ENCODE results near the gene TGFB1I1.

DNA sequence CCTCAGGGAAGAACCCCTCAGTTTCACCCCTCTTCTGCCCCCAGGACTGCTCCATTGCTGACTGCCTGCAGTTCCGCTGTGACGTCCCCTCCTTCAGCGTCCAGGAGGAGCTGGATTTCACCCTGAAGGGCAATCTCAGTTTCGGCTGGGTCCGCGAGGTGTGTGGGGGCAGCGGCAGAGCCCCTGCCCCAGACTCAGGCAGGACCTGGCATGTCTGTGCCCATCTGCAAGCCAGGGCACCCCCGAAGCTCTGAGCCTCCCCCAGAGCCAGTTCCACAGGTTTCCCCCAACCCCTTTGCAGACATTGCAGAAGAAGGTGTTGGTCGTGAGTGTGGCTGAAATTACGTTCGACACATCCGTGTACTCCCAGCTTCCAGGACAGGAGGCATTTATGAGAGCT is 48.2 kb upstream of the TGFB1I1 start:
- TF ChIP-seq CTCF (IDR thresholded peaks at IDR 0.05) (no peak), POLR2A (IDR thresholded peaks at IDR 0.05) (no peak)

Data from lower leg skin (tissue), 3 donors.